Activated naive CD4-positive, alpha-beta T cell treated with anti-CD3 and anti-CD28 coated beads, Interleukin-2, amount 10 ng/mL, durations not matched to agents 7 days and 5 days (primary cell): ENCODE measurements around the gene ARG2.

ENCODE experiments used
- CTCF ChIA-PET: fragments of 350-600 bp; sonication (Branson Sonifier 250); formaldehyde crosslinking; loops from one replicate; lab custom pipeline; 2021; ENCODE audit warnings: antibody characterized with exemption; lab: Charles Lee
- DNase-seq: peaks from one replicate; pipeline ENCODE4 v3.0.0-alpha.2; 2020
- H3K27ac Mint-ChIP-seq: one replicate; pipeline ENCODE4 v1.8.0; 2021; ENCODE audit warnings: mild to moderate bottlenecking, moderate library complexity, mixed read lengths
- H3K27me3 Mint-ChIP-seq: one replicate; pipeline ENCODE4 v1.8.0; 2021; ENCODE audit warnings: mild to moderate bottlenecking, mixed read lengths
- H3K36me3 Mint-ChIP-seq: one replicate; pipeline ENCODE4 v1.8.0; 2021; ENCODE audit warnings: mixed read lengths
- H3K4me1 Mint-ChIP-seq: one replicate; pipeline ENCODE4 v1.8.0; 2021; ENCODE audit warnings: mixed read lengths
- H3K4me3 Mint-ChIP-seq: one replicate; pipeline ENCODE4 v1.8.0; 2021; ENCODE audit warnings: mild to moderate bottlenecking, moderate library complexity, mixed read lengths
- H3K9me3 Mint-ChIP-seq: one replicate; pipeline ENCODE4 v1.8.0; 2021; ENCODE audit warnings: mixed read lengths

Gene ARG2

DNA sequence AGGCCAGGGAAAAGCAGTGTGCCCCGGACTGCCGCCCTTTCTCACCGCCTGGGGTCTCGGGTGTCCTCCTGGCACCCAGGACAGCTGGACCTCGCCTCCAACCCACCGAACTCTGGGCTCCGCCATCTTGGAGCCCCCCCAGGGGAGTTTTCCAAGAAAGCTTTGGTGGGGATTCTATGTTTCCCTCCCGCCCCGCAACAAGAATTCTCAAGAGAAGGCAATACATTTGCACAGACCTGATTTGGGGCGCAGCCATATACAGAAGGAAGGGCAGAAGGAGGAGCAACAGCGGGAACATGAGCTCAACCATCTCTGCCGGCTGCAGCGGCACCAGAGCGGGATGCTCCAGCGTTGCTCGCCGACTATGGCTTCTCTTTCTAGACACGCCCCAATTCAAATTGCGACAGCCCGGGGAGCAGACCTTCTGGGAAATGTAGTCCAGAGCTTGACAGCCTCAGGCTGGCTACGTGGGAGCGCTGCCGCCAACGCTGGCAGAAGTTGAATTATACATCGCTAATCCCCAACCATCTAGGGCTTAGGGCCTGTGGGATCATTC is 75.8 kb downstream of the ARG2 start, which contains the start of gene RDH11:
RDH11 (minus strand) TSS at position 371 of the 556 bp plus-strand sequence; CDS start at position 310, 61 bp downstream.
- H3K27ac Mint-ChIP-seq: peak within 1 kb of the TSS; percentile 91
- H3K27me3 Mint-ChIP-seq: no peaks in the 10 kb centered on the region
- peak; percentile 92 for DNase-seq
- peak within 1 kb of the TSS; percentile 77 for H3K4me3 Mint-ChIP-seq
- CTCF ChIA-PET: interaction anchor here (1.5 kb wide), 1 partner anchor 95 kb away, joined by 6 read pairs; the partner anchor contains the start of gene PIGH
- H3K36me3 Mint-ChIP-seq: peaks cover 18% of the 10 kb centered on the region
- H3K4me1 Mint-ChIP-seq: peaks cover 28% of the 10 kb centered on the region
- no peaks in the 10 kb centered on the region for H3K9me3 Mint-ChIP-seq

DNA sequence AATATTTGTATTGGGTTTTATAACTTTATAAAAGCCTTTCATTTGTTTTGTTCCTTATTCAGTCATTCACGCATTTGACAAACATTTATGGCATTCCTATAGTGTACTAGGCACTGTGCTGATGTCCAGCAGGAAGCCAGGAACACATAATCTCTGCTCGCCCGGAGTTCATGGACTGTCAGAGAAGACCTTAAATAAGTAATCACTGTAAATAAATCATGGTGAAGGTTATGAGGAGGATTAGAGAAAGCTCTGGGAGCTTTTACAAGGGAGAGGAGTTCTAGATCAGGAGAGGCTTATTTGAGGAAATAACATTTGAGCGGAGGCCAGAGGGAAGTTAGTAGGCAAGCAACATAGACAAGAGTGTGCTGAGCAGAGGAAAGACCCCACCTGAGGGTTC is 77.3 kb downstream of the ARG2 start:
- DNase-seq: no peak
- H3K27me3 Mint-ChIP-seq: no peaks in the 10 kb centered on the region
- H3K4me1 Mint-ChIP-seq: peaks cover 26% of the 10 kb centered on the region
- no peaks in the 10 kb centered on the region for H3K9me3 Mint-ChIP-seq
- CTCF ChIA-PET: interaction anchor here (0.6 to 1.5 kb wide), 3 partner anchors 9 to 1127 kb away, joined by 3 read pairs; no protein-coding TSS in a partner anchor
- peaks cover 4% of the 10 kb centered on the region for H3K36me3 Mint-ChIP-seq
- no peak overlapping the region for H3K27ac Mint-ChIP-seq
- H3K4me3 Mint-ChIP-seq: no peak overlapping the region

DNA sequence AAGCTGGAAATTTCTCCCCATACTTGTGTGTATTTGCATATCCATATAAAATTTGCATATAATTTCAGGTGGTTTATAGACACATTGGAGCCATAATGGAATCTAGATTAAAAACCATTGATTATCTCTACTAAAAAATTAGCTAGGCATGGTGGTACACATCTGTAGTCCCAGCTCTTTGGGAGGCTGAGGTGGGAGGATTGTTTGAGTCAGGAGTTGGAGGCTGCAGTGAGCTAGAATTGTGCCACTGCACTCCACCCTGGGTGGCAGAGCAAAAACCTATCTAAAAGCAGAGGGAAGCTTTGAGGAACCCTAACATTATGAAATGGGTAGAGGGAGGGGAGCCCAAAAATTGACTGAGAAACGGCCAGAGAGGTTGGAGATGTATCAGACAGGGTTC is 78.5 kb downstream of the ARG2 start:
- H3K27ac Mint-ChIP-seq: no peak overlapping the region
- CTCF ChIA-PET: interaction anchor here (1.1 to 1.5 kb wide), 4 partner anchors 80 to 1126 kb away, joined by 3 read pairs; no protein-coding TSS in a partner anchor
- no peak for DNase-seq
- H3K36me3 Mint-ChIP-seq: no peaks in the 10 kb centered on the region
- H3K9me3 Mint-ChIP-seq: no peaks in the 10 kb centered on the region
- peaks cover 21% of the 10 kb centered on the region for H3K4me1 Mint-ChIP-seq
- no peak overlapping the region for H3K4me3 Mint-ChIP-seq
- H3K27me3 Mint-ChIP-seq: no peaks in the 10 kb centered on the region
